GM23338 (cell line): ENCODE data around the gene RRP12. TPM values are rescaled to one million over a fixed set of nuclear protein-coding genes. Genes with fewer than 3 reads are reported as not detected.

Experiments used
- ATAC-seq: fragments of 200-7000 bp; cut with Tn5 transposase; 3 replicates; pipeline ENCODE4 v1.9.1; 2020
- DNase-seq: peaks from one replicate; pipeline ENCODE4 v3.0.0-alpha.2; 2015; ENCODE audit warnings: low spot score
- H2AFZ ChIP-seq: fragments of 200-600 bp; sonication (generic); 2 replicates; pipeline ENCODE4 v1.8.0; 2016; ENCODE audit warnings: antibody characterized with exemption, mild to moderate bottlenecking, moderate library complexity
- H3F3A ChIP-seq: fragments of 200-600 bp; sonication (generic); replicated peaks from 2 replicates; pipeline ENCODE4 v1.8.0; 2017; ENCODE audit warnings: antibody characterized with exemption, mixed run types, low read depth
- H3K27ac ChIP-seq: fragments of 200-600 bp; sonication (generic); 2 replicates; pipeline ENCODE4 v1.6.1; 2016; ENCODE audit warnings: low read depth
- H3K27me3 ChIP-seq: fragments of 200-600 bp; sonication (generic); 2 replicates; pipeline ENCODE4 v1.8.0; 2016; ENCODE audit warnings: mild to moderate bottlenecking, mixed run types, moderate library complexity; ENCODE audit not compliant: insufficient read depth
- H3K36me3 ChIP-seq: fragments of 200-600 bp; sonication (generic); 2 replicates; pipeline ENCODE4 v1.8.0; 2016; ENCODE audit warnings: mild to moderate bottlenecking; ENCODE audit not compliant: insufficient read depth
- H3K4me1 ChIP-seq: fragments of 200-600 bp; sonication (generic); 2 replicates; pipeline ENCODE4 v1.8.0; 2016; ENCODE audit warnings: mild to moderate bottlenecking, moderate library complexity; ENCODE audit not compliant: insufficient read depth
- H3K4me2 ChIP-seq: fragments of 200-600 bp; sonication (generic); 2 replicates; pipeline ENCODE4 v1.7.1; 2017; ENCODE audit warnings: mixed run types
- H3K4me3 ChIP-seq: fragments of 200-600 bp; sonication (generic); 2 replicates; pipeline ENCODE4 v1.6.1; 2016; ENCODE audit warnings: mixed run types
- H3K79me2 ChIP-seq: fragments of 200-600 bp; sonication (generic); replicated peaks from 2 replicates; pipeline ENCODE4 v1.8.0; 2017; ENCODE audit warnings: mild to moderate bottlenecking; ENCODE audit not compliant: insufficient read depth
- H3K9me2 ChIP-seq: fragments of 200-600 bp; sonication (generic); 2 replicates; pipeline ENCODE4 v1.8.0; 2017; ENCODE audit not compliant: insufficient read depth
- H4K20me1 ChIP-seq: fragments of 200-600 bp; sonication (generic); replicated peaks from 2 replicates; pipeline ENCODE4 v1.8.0; 2017; ENCODE audit warnings: mild to moderate bottlenecking; ENCODE audit not compliant: insufficient read depth
- H3K27ac Mint-ChIP-seq: 2 replicates; pipeline ENCODE4 v1.8.0; 2020; ENCODE audit warnings: inconsistent platforms, mild to moderate bottlenecking, moderate library complexity, mixed read lengths
- H3K27me3 Mint-ChIP-seq: 3 replicates; pipeline ENCODE4 v1.8.0; 2022; ENCODE audit warnings: low read depth, mild to moderate bottlenecking, moderate library complexity, mixed read lengths, inconsistent platforms; ENCODE audit not compliant: insufficient read depth, poor library complexity
- H3K36me3 Mint-ChIP-seq: 3 replicates; pipeline ENCODE4 v1.8.0; 2021; ENCODE audit warnings: low read depth, mild to moderate bottlenecking, inconsistent platforms, moderate library complexity, mixed read lengths
- H3K4me1 Mint-ChIP-seq: 3 replicates; pipeline ENCODE4 v1.8.0; 2020; ENCODE audit warnings: mild to moderate bottlenecking, inconsistent platforms, mixed read lengths
- H3K4me3 Mint-ChIP-seq: 3 replicates; pipeline ENCODE4 v1.8.0; 2021; ENCODE audit warnings: moderate library complexity, mild to moderate bottlenecking, inconsistent platforms, mixed read lengths
- H3K9me3 Mint-ChIP-seq: 3 replicates; pipeline ENCODE4 v1.8.0; 2020; ENCODE audit warnings: moderate library complexity, mild to moderate bottlenecking, inconsistent platforms, mixed read lengths
- CREB1 ChIP-seq: fragments of 250-450 bp; sonication (Bioruptor Pico); IDR thresholded peaks from 2 replicates; pipeline ENCODE4 v1.5.0; 2020; ENCODE audit warnings: low read depth, mild to moderate bottlenecking, moderate library complexity
- CTCF ChIP-seq, 2 experiments: fragments of 200-600 bp in 1 of 2; sonication (generic) in 1 of 2; conservative IDR thresholded peaks; 2 replicates each; pipeline versions ENCODE4 v1.5.1 to v1.6.1; 2016 to 2017; ENCODE audit warnings: antibody characterized with exemption in 2 of 2, low read depth in 2 of 2, mild to moderate bottlenecking in 2 of 2, moderate library complexity in 1 of 2
- EZH2 ChIP-seq: fragments of 200-600 bp; sonication (generic); IDR thresholded peaks from one replicate; pipeline ENCODE4 v1.8.0; 2017; ENCODE audit warnings: antibody characterized with exemption, mild to moderate bottlenecking, low read depth; ENCODE audit not compliant: unreplicated experiment
- EZH2phosphoT487 ChIP-seq: fragments of 200-600 bp; sonication (generic); IDR thresholded peaks from one replicate; pipeline ENCODE4 v1.8.1; 2018; ENCODE audit warnings: antibody characterized with exemption; ENCODE audit not compliant: unreplicated experiment
- JUNB ChIP-seq: IDR thresholded peaks from one replicate; pipeline ENCODE4 v1.6.1; 2016; ENCODE audit warnings: antibody characterized with exemption; ENCODE audit not compliant: unreplicated experiment
- NANOG ChIP-seq: IDR thresholded peaks from 2 replicates; pipeline ENCODE4 v1.6.1; 2016; ENCODE audit warnings: antibody characterized with exemption, borderline replicate concordance
- POLR2AphosphoS5 ChIP-seq: IDR thresholded peaks from 2 replicates; pipeline ENCODE4 v1.6.1; 2016; ENCODE audit warnings: antibody characterized with exemption, low read depth
- REST ChIP-seq: IDR thresholded peaks from one replicate; pipeline ENCODE4 v1.6.1; 2018; ENCODE audit warnings: antibody characterized with exemption; ENCODE audit not compliant: unreplicated experiment
- STAT1 ChIP-seq: IDR thresholded peaks from one replicate; pipeline ENCODE4 v1.6.1; 2016; ENCODE audit warnings: antibody characterized with exemption; ENCODE audit not compliant: unreplicated experiment
- ZNF114 ChIP-seq: fragments of 250-450 bp; sonication (Bioruptor Pico); IDR thresholded peaks from 2 replicates; pipeline ENCODE4 v1.5.0; 2020; ENCODE audit warnings: mild to moderate bottlenecking, moderate library complexity
- ZNF331 ChIP-seq: fragments of 250-450 bp; sonication (Bioruptor Pico); IDR thresholded peaks from 2 replicates; pipeline ENCODE4 v1.5.0; 2020; ENCODE audit warnings: low read depth, mild to moderate bottlenecking, moderate library complexity
- polyA plus RNA-seq: library from polyadenylated mRNA; unstranded; fragments of >200 nt; fragmentation: Nextera tagmentation; extraction: Ambion mirVana; gene quantifications from 2 replicates; pipeline ENCODE4 v1.2.1, GENCODE V29; 2016
- total RNA-seq: library from RNA; depleted of rRNA; stranded (reverse); fragments of >200 nt; shearing (Covaris generic); gene quantifications from 2 replicates; pipeline ENCODE4 v1.2.3, GENCODE V29; 2014
- TF ChIP-seq, protein P1 (sequence below): fragments of 250-450 bp; sonication (Bioruptor Pico); IDR thresholded peaks from 2 replicates; pipeline ENCODE4 v1.5.0; 2020; ENCODE audit warnings: mild to moderate bottlenecking, moderate library complexity
- TF ChIP-seq, protein P2 (sequence below): IDR thresholded peaks from 2 replicates; pipeline ENCODE4 v1.6.1; 2016; ENCODE audit warnings: antibody characterized with exemption

RRP12 gene
- total and polyA plus RNA-seq, 2 experiments from 2014 or later, result 53.4 to 62.6 TPM

- Histone ChIP-seq H3K27ac (no peak overlapping the region), H2AFZ (no peak overlapping the region), H3K27me3 (no peaks in the 10 kb centered on the region), H3K4me3 (no peak overlapping the region), H3K9me2 (no peaks in the 10 kb centered on the region), H3K79me2 (no peaks in the 10 kb centered on the region), H4K20me1 (no peaks in the 10 kb centered on the region), H3K4me1 (no peaks in the 10 kb centered on the region), H3K36me3 (peaks cover 43% of the 10 kb centered on the region), H3K4me2 (no peak overlapping the region), H3F3A (0 out of 2 replicates have a peak, but pooled peaks cover 5% of the 10 kb centered on the region)
- H3K9me3 Mint-ChIP-seq, result no peaks in the 10 kb centered on the region
- H3K4me3 Mint-ChIP-seq, result no peak overlapping the region
- peaks cover 3% of the 10 kb centered on the region for H3K27me3 Mint-ChIP-seq
- TF ChIP-seq ZNF331 (CRISPR knock-in tag), result no peak
- no peak for TF ChIP-seq REST
- no peak for TF ChIP-seq STAT1
- TF ChIP-seq CREB1 (CRISPR knock-in tag), result no peak
- no peak for TF ChIP-seq EZH2
- no peak for TF ChIP-seq POLR2AphosphoS5
- no peak for TF ChIP-seq CTCF (conservative IDR thresholded peaks at IDR 0.05; ENCODE audit: low read depth in 2 of 2)
- TF ChIP-seq EZH2phosphoT487, result no peak
- no peak for TF ChIP-seq NANOG
- TF ChIP-seq ZNF114 (CRISPR knock-in tag), result no peak
- TF ChIP-seq JUNB, result no peak
- TF ChIP-seq, protein P1, sequence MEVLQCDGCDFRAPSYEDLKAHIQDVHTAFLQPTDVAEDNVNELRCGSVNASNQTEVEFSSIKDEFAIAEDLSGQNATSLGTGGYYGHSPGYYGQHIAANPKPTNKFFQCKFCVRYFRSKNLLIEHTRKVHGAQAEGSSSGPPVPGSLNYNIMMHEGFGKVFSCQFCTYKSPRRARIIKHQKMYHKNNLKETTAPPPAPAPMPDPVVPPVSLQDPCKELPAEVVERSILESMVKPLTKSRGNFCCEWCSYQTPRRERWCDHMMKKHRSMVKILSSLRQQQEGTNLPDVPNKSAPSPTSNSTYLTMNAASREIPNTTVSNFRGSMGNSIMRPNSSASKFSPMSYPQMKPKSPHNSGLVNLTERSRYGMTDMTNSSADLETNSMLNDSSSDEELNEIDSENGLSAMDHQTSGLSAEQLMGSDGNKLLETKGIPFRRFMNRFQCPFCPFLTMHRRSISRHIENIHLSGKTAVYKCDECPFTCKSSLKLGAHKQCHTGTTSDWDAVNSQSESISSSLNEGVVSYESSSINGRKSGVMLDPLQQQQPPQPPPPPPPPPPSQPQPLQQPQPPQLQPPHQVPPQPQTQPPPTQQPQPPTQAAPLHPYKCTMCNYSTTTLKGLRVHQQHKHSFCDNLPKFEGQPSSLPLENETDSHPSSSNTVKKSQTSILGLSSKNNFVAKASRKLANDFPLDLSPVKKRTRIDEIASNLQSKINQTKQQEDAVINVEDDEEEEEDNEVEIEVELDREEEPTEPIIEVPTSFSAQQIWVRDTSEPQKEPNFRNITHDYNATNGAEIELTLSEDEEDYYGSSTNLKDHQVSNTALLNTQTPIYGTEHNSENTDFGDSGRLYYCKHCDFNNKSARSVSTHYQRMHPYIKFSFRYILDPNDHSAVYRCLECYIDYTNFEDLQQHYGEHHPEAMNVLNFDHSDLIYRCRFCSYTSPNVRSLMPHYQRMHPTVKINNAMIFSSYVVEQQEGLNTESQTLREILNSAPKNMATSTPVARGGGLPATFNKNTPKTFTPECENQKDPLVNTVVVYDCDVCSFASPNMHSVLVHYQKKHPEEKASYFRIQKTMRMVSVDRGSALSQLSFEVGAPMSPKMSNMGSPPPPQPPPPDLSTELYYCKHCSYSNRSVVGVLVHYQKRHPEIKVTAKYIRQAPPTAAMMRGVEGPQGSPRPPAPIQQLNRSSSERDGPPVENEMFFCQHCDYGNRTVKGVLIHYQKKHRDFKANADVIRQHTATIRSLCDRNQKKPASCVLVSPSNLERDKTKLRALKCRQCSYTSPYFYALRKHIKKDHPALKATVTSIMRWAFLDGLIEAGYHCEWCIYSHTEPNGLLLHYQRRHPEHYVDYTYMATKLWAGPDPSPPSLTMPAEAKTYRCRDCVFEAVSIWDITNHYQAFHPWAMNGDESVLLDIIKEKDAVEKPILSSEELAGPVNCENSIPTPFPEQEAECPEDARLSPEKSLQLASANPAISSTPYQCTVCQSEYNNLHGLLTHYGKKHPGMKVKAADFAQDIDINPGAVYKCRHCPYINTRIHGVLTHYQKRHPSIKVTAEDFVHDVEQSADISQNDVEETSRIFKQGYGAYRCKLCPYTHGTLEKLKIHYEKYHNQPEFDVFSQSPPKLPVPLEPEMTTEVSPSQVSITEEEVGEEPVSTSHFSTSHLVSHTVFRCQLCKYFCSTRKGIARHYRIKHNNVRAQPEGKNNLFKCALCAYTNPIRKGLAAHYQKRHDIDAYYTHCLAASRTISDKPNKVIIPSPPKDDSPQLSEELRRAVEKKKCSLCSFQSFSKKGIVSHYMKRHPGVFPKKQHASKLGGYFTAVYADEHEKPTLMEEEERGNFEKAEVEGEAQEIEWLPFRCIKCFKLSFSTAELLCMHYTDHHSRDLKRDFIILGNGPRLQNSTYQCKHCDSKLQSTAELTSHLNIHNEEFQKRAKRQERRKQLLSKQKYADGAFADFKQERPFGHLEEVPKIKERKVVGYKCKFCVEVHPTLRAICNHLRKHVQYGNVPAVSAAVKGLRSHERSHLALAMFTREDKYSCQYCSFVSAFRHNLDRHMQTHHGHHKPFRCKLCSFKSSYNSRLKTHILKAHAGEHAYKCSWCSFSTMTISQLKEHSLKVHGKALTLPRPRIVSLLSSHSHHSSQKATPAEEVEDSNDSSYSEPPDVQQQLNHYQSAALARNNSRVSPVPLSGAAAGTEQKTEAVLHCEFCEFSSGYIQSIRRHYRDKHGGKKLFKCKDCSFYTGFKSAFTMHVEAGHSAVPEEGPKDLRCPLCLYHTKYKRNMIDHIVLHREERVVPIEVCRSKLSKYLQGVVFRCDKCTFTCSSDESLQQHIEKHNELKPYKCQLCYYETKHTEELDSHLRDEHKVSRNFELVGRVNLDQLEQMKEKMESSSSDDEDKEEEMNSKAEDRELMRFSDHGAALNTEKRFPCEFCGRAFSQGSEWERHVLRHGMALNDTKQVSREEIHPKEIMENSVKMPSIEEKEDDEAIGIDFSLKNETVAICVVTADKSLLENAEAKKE (CRISPR knock-in tag), result no peak
- TF ChIP-seq, protein P2, sequence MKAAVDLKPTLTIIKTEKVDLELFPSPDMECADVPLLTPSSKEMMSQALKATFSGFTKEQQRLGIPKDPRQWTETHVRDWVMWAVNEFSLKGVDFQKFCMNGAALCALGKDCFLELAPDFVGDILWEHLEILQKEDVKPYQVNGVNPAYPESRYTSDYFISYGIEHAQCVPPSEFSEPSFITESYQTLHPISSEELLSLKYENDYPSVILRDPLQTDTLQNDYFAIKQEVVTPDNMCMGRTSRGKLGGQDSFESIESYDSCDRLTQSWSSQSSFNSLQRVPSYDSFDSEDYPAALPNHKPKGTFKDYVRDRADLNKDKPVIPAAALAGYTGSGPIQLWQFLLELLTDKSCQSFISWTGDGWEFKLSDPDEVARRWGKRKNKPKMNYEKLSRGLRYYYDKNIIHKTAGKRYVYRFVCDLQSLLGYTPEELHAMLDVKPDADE, result no peak
- H3K36me3 Mint-ChIP-seq, result peaks cover 73% of the 10 kb centered on the region
- DNase-seq (no peak), ATAC-seq (no peak)
- no peak overlapping the region for H3K27ac Mint-ChIP-seq
- H3K4me1 Mint-ChIP-seq, result no peaks in the 10 kb centered on the region
Measured at GRCh38 chr10:97390091-97390490, 11.0 kb downstream of the RRP12 start.
